HPDE6-E6E7 (cell line): ENCODE data around the gene MADD.
"Not testable (repeated sequence)": the region's sequence is repeated elsewhere in the genome, so short reads cannot be mapped to it uniquely, and the experiment has no call there.

Experiments
- DNase-seq: peaks from one replicate; pipeline ENCODE4 v3.0.0; 2011; ENCODE audit warnings: missing footprints; ENCODE audit errors: extremely low spot score

The MADD gene

DNA sequence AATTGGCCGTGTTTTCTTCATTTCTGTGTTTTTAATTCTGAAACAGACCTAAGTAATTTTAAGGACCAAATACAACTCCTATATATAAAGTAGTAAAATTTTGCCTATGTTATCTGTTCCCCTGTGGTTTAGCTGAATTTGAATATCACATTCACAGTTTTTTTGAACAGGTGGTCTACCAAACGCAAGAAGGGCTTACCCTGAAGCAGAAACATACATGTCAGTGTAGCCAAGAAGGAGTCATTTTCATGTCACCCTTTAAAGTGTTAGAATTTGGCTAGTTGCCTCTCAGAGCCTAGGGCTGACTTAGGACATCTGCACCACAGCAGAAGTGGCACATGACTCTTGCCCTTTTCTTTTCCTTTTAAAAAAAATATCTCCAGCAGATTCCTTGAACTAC lies 48.2 kb downstream of the MADD start:
- no peak for DNase-seq

DNA sequence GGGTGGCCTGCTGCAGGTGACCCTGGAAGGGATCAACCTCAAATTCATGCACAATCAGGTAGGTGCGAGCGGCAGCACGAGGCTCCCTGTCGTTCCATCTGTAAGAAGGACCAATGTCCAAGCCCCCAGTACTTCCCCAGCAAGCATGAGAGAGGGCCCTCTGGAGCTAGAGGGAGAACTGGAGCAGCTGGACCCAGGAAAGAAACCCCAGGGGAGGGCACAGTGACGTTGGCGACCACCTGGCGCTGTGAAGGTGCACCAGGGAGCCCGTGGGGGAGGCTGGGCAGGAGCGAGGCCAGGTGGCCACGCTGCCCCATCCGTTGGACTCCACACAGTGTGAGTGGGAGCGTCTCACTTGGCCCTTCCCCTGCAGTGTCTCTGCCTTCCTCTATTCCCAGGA lies 54.6 kb downstream of the MADD start:
- DNase-seq, result no peak

DNA sequence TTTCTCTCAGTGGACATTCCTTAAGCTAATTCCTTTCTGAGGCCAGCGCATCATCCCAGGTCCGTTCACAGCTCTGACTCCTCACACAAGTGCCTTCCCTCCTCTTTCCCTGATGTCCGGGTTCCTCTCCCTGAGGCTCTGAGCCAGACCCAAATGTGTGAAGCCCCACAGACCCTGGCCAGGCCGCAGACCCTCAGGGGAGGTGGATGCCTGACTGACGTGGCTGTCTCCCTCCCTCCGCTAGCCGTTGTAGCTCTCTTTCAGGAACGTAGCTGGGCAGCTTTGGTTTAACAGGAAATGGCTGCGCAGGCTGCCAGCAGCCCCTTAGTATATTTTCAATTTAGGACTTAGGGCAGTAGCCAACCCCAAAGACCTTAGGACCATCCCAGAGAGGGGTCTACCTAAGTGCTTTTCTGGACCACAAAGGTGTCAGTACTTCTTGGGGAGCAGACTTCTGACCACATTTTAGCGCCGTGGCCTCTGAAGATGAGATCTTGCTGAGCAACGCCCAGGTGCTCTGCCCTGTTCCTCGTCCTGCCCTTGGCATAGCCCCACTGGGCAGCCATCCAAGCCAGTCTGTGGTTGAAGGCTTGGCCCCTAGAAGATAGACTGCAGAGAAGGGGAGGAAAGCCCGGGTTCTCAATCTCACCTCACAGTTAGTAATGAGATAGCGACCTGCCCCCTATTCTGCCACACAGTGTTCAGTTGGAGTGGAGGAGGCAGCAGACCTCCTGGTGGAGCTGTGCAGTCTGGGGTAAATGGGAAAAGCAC lies 55.5 kb downstream of the MADD start:
- DNase-seq, result no peak

DNA sequence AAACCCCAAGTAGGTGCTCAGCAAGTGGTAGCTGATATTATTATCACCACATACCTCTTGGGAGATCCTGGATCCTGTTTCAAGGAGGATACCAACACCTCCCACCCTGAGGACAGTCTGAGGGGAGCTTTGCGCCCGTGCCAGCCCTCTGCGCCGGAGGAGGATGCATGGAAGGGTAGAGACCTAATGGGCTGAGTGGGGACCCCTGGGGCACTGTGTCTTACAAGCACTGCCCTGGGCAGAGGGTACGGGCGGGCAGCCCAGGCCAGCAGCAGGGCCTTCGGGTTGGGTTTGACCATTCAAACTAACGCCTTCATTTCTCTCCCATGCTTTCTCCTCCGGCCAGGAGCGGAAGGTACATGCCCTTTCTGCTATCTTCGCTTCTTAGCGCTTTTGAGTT lies 56.3 kb downstream of the MADD start:
- DNase-seq, result no peak

DNA sequence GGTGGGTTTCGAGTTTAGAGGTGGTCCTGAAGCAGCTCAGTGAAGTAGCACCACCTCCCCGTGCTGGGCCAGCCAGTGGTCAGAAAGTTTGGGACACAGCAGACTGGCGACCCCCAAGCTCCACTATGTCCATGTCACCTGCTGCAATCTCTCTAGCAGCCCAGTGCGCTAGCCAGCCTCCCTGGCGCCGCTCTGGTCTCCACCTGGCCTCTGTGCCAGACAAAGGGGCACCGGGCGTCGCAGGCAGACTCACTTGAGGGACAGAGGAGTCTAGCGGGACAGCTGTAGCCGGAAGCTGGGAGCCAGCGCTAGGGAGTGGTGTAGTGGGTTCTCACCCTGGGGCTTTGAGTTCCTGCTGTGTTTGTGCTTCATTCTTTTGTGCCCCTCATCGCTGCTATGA lies 57.1 kb downstream of the MADD start:
- DNase-seq, result no peak

DNA sequence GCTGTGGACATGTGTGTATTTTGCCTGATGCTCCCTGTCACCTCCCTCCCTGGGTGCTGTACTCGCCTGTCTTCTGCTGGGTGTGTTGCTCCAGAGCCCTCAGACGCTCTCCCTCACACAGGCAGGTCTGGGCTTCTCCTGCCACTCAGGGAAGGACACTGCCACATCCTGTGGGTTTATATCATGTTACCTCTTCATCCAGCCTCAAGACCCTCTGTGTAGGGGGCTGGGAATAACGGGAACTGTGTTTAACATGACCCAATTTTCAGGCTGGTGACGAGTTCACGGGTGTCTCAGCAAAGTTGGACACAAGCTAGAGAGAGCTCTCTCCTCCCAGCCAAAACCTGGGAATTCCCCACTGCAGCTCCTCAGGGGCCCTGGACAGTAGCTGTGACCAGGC lies 58.0 kb downstream of the MADD start:
- no peak for DNase-seq

DNA sequence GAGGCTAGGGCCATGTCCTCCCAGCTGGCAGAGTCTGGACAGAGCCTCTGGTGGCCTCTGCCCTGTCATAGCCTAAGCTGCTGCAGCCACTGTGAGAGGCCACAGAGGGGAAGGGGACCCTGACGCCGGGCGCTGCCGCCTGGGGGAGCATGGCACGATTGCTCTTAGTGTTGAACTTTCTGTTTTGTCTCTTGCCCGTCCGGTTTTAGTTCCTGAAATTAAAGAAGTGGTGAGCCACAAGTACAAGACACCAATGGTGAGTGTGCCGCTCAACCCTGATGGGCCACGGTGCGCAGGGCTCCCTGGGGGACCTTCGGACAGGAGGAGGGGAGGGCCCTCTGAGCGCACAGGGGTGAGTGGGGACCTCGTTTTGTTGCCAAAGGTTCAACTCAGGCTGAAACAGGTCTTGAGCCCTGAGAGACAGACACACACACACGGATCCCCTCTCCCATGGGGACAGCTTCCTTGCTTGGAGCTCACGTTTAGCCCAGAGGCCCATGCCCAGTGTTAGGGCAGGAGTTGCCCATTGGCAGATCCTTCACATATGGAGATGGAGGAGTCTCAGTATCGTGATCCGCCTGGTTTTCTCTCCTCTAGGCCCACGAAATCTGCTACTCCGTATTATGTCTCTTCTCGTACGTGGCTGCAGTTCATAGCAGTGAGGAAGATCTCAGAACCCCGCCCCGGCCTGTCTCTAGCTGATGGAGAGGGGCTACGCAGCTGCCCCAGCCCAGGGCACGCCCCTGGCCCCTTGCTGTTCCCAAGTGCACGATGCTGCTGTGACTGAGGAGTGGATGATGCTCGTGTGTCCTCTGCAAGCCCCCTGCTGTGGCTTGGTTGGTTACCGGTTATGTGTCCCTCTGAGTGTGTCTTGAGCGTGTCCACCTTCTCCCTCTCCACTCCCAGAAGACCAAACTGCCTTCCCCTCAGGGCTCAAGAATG lies 58.8 kb downstream of the MADD start:
- DNase-seq, result no peak

DNA sequence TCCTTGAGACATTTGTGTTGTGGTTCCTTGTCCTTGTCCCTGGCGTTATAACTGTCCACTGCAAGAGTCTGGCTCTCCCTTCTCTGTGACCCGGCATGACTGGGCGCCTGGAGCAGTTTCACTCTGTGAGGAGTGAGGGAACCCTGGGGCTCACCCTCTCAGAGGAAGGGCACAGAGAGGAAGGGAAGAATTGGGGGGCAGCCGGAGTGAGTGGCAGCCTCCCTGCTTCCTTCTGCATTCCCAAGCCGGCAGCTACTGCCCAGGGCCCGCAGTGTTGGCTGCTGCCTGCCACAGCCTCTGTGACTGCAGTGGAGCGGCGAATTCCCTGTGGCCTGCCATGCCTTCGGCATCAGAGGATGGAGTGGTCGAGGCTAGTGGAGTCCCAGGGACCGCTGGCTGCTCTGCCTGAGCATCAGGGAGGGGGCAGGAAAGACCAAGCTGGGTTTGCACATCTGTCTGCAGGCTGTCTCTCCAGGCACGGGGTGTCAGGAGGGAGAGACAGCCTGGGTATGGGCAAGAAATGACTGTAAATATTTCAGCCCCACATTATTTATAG lies 59.6 kb downstream of the MADD start:
- no peak for DNase-seq

DNA sequence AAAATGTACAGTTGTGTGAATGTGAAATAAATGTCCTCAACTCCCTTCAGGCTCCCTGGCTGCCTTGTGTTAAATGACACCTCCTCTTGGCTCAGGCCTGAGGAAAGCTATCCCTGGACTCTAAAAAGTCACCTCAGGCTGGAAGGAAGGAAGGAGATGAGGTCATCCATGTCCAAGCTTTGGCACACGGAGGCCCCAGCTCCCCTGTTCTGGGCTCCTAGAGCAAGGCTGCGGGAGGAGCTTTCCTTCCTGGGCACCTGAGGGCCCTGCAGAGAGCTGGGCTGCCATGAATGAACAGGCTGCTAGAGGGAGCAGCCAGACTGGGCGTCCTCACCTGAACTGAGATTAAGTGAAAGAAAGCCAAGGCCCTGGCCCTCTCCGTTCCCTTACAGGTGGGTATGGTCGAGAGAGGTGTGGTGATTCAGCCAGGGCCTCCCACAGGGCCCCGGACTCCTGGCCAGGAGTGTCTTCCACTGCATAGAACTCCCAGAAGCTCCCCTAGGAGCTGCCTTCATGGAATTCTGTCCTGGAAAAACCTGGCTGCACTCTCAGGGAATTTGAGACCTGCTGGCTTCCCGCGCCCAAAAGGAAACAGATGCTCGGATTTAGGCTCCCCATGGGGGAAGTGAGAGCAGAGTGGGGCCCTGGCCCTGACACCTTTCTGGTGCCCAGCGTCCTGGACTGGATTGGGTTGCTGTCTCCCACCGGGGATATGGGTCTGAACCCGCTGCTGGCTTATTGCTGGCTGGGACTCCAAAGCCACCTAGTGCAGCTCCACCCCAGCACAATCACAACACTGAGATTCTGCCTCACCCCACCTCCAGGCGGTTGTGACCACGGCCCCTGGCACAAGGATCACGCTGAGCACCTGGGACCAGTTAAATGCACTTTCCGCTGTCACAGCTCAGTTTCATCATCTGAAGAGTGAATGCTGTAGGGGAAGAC lies 60.3 kb downstream of the MADD start:
- no peak for DNase-seq

DNA sequence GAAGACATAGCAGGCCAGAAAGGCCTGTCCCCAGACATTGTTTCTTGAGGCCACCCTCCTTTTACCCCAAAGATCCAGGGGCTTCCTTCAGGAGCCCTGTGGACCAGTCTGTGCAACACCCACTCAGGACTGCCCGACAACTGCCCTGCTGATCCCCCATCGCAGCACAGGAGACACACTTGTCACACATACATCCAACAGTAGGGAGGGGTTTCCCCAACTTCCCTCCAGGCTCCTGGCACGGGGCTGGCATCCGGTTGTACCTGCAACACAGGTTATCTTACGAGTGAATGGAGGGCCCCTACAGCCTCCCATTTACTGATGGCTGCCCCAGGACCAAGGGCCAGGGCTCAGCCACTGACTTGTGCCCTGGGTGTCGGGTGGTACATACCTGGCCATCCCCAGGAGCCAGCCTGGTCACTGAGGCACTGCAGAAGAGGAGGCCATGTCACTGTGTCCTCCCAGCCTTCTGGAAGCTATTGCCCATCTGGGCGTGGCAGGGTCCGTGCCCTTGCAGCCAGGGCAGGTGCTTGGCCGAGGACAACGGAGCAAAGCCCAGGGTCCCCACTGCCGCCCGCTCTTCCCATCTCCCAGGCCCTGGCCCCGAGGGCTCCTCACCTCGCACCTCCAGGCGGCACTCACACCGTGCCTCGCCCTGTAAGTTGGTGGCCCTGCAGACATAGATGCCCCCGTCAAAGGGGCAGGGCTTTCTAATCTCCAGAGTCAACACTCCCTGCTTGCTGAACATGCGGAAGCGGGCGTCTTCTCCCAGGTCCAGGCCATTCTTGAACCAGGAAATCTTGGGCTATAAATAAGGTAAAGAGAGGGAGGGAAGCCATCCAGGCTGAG lies 61.7 kb downstream of the MADD start:
- DNase-seq, result no peak

DNA sequence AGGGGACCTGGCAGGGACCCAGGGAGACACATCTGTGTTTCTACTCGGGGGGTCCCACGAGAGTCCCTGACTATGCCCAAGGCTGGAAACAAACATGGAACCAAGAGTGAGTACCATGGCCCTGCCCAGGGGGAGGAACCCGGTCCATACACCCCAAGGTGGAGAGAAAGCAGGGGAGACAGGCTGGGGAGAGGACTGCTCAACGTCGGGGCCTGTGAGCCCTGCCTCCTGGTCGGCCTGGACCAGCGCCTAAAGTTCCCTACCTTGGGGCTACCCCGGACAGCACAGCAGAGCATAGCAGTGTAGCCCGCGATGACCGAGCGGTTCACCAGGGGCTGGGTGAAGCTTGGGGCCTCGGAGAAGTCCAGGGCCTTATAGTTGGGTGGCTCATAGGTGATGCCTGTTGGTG lies 62.4 kb downstream of the MADD start:
- DNase-seq, result no peak

DNA sequence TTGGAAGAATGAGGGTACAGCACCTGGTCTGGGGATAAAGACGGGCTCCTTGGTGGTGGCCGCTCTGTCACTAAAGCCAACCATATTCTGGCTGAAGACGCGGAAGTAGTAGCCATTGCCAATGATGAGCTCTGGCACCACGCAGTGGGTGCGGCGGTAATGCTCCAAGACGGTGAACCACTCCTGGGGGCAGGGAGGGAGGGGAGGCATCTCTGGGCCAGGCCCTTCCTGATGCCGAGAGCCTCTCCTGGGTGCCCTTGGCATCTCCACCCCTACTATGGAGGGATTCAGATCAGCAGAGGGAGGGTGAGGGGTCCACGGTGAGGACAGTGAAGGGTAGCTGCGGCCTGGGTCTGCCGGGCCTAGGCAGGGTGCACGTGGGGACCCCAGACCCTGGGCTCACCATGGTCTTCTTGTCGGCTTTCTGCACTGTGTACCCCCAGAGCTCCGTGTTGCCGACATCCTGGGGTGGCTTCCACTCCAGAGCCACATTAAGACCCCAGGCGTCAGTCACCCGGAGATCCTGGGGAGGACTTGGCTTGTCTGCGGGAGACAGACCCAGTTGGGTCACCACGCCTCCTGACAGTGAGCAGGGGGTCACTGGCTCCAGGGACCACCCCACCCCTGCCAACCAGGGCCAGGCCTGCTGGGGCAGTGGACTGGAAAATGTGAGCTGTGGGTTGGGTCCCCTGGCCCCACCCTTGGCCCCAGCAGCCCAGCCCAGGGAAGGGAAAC lies 63.0 kb downstream of the MADD start:
- DNase-seq, result no peak

DNA sequence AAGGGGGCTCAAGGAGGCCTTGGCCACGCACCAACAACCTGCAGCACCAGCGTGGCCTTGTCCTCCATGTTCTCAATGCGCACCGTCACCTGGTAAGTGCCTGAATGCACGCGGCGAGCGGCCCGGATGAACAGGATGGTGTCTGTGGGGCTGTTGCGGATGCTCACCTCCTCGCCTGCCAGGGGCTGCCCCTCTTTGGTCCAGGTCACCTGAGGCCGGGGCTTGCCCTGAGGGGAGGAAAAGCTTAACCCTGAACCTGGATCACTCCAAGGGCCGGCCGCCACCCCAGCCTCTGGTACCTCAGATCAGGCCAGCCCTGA lies 63.6 kb downstream of the MADD start:
- DNase-seq, result no peak

DNA sequence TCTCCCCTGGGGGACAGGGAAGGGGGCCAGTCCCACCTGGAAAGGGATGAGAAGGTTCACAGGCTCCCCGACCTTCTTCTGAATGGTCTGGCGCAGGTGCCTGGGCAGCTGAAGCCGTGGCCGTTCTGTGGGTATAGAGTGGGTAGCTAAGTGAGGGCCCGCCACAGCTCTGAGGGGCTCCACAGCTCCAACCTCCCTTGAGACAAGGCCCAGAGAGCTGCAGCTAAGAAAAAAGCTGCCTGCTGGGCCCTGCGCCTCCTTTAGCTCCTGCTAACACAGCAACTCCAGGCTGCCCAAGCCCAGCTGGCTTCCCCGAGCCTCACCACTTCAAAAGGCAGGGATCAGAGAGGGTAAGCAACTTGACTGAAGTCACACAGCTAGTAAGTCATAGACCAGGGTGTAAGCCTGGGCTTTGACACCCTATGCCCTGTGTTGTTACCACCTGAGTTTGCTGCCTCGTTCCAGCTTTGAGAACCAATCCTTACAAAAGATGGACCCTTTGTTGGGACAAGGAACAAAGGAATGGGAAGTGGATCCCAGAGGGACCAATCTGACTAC lies 64.0 kb downstream of the MADD start:
- no peak for DNase-seq

DNA sequence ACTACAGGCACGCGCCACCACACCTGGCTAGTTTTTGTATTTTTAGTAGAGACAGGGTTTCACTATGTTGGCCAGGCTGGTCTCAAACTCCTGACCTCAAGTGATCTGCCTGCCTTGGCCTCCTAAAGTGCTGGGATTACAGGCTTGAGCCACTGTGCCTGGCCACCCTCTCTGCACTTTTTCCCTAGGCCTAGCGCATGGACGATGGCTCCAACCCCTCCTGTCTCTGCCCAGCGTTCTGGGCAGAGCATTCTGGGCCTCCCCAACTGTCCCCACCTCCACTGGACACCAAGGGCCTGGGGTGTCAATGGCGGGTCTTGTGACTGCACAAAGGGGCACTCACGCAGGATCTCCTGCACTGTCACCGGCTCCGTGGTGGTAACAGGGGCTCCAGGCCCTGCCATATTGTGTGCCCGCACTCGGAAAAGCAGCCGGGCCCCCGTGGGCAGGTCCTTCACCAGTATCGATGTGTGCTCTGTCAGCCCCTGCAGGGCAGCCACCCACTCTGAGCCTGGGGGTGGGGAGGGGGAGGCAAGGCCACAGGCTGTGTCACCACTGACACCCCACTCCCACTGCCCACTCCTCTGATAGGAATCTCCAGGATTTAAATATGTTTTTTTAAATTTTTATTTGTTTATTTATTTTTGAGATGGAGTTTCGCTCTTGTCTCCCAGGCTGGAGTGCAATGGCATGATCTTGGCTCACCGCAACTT lies 64.9 kb downstream of the MADD start:
- not testable (repeated sequence) for DNase-seq

DNA sequence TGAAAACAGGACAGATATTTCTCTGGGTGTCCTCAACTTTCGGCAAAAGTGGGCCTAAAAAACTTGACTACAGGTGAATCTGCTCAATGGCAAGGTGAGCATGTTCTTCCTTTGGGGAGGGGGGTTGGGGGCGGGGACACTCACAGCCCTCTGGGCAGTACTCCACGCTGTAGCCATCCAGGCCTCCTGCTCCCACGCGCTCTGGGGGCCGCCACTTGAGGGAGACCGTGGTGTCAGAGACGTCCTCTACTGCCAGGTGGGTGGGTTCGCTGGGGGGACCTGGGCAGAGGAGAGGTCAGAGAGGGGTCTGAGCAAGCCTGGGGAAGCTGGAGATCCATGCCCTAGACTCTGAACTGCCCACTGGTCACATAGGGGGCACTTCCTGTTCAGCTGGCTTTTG lies 65.8 kb downstream of the MADD start:
- no peak for DNase-seq

DNA sequence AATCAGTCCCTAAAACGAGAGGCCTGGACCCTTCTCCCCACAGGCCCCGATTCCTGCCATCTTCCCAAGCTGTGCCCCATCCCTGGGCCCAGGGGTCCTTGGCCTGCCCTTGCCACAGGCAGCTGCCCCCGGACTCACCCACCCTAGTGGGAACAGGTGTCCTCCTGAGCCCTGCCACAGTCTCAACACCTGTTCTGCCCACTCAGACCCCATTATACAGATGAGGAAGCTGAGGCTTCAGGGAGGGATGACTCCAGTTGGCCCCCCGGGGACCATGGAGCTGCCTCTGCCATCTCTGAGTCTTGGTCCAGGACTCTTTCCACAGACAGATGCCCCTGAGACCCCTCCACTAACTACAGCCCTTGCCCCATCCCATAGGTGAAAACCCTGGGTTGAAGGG lies 66.7 kb downstream of the MADD start:
- DNase-seq, result no peak

DNA sequence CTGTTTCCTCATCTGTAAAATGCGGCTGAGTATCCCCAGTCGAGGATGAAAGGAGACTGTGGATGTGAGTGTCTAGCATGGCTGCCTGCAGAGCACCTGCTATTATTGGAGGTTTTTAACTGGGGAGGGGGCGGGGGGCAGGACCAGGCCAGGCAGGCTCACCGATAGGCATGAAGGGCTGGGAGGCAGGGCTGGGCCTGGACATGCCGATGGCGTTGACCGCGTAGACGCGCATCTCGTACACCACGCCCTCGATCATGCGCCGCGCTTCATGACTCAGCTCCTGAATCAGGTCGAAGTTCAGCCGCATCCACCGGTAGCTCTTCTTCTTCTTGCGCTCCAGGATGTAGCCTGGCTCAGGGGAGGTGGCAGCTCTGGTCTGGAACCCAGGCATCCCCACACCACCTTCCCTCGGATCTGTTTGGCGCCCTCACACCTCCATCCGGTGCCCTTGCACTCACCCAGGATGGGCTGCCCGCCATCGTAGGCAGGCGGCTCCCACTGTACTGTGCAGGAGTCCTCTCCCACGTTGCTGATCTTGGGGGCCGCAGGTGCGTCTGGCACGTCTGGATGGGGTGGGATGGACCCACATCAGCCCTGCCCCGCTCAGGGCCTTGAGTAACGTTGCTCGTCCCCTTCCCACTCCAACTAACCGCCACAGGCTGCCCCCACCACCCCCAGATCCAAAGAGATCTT lies 67.4 kb downstream of the MADD start:
- DNase-seq, result no peak
